ENCODE data around the gene ZFAND2A.

GRCh38 chr7:1125603-1125969 lies 34.4 kb downstream of the ZFAND2A start:
- TF ChIP-seq CTCF (IDR thresholded peaks at IDR 0.05) (no peak), POLR2A (IDR thresholded peaks at IDR 0.05) (no peak)
